Measurements from ENCODE around the gene TMEM244. TPM values are rescaled to one million over a fixed set of nuclear protein-coding genes. Genes with fewer than 3 reads are reported as not detected.

The TMEM244 gene
- total RNA-seq, 4 donors from 2014 or later: not detected

DNA sequence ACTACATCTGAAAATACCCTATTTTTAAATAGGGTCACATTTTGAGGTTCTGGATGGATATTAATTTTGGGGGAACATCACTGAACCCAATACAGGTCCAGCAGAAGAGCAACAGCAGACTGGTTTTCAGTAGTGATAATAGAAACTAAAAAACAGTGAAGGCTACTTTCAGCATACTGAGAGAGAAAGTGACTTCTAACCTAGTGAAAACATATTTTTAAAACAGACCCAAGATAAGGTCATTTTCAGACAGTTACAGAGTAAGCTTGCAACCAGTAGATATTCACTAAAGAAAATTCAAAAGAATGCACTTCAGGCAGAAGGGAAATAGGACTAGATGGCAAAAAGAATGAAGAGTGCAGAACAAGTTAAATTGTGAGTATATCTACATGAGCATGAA is 42.0 kb upstream of the TMEM244 start:
- no peak overlapping the region for H3K4me3 ChIP-seq
- H3K27me3 ChIP-seq: no peaks in the 10 kb centered on the region
- H3K27ac ChIP-seq: no peak overlapping the region
- H3K4me1 ChIP-seq: no peaks in the 10 kb centered on the region
- no peaks in the 10 kb centered on the region for H3K36me3 ChIP-seq
- no peaks in the 10 kb centered on the region for H3K9me3 ChIP-seq
- intact Hi-C loops (cut with DNase I; ENCODE audit: low total_unique reads): no loop called here
- TF ChIP-seq, protein P1, sequence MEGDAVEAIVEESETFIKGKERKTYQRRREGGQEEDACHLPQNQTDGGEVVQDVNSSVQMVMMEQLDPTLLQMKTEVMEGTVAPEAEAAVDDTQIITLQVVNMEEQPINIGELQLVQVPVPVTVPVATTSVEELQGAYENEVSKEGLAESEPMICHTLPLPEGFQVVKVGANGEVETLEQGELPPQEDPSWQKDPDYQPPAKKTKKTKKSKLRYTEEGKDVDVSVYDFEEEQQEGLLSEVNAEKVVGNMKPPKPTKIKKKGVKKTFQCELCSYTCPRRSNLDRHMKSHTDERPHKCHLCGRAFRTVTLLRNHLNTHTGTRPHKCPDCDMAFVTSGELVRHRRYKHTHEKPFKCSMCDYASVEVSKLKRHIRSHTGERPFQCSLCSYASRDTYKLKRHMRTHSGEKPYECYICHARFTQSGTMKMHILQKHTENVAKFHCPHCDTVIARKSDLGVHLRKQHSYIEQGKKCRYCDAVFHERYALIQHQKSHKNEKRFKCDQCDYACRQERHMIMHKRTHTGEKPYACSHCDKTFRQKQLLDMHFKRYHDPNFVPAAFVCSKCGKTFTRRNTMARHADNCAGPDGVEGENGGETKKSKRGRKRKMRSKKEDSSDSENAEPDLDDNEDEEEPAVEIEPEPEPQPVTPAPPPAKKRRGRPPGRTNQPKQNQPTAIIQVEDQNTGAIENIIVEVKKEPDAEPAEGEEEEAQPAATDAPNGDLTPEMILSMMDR (IDR thresholded peaks at IDR 0.05): no peak
- TF ChIP-seq POLR2A (IDR thresholded peaks at IDR 0.05): no peak
- no peak for DNase-seq

DNA sequence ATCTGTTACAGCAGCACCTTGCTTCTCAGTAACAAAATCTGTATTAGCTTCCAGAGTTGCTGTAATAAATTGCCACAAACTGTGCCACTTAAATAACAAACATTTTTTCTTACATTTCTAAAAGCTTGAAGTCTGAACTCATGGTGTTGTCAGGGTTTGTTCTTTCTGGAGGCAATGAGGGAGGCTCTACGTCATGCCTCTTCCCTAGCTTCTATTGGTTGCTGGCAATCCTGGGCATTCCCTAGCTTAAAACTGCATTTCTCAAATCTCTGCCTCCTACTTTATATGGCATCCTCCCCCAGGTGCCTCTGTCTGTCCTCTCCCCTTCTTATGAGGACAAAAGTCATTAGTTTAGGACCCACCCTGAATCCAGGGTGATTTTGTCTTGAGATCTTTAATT is 41.6 kb upstream of the TMEM244 start:
- intact Hi-C loops (cut with DNase I; ENCODE audit: low total_unique reads): no loop called here

DNA sequence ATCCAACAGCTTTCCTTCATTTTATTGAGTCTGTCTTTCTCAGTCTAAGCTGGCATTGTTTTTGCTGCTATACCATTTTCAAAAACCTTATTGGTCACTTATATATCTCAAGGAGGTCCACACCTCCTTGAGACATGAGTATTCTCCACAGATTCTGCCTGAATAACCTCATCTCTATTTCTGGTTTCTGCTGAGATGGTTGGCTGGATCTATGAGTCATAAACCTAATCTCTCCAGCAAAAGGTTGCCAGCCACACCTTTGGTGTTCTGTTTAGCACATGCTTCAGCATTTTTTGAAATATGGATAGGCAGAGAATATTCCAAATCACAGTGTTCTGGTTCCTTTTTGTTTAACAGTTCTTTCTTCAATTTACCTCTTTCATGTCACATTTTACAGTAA is 40.8 kb upstream of the TMEM244 start:
- DNase-seq: no peak
- H3K4me1 ChIP-seq: no peaks in the 10 kb centered on the region
- H3K27me3 ChIP-seq: no peaks in the 10 kb centered on the region
- no peaks in the 10 kb centered on the region for H3K9me3 ChIP-seq
- no peak for TF ChIP-seq POLR2A (IDR thresholded peaks at IDR 0.05)
- TF ChIP-seq, protein P1 (IDR thresholded peaks at IDR 0.05): no peak
- no peak overlapping the region for H3K27ac ChIP-seq
- no peak overlapping the region for H3K4me3 ChIP-seq
- H3K36me3 ChIP-seq: no peaks in the 10 kb centered on the region
- intact Hi-C loops (cut with DNase I; ENCODE audit: low total_unique reads): no loop called here

More for the DNA sequence above, 41.6 kb upstream of the TMEM244 start:
- no peaks in the 10 kb centered on the region for H3K4me1 ChIP-seq
- no peak overlapping the region for H3K4me3 ChIP-seq
- TF ChIP-seq POLR2A (IDR thresholded peaks at IDR 0.05): no peak
- TF ChIP-seq, protein P1 (IDR thresholded peaks at IDR 0.05): no peak
- no peak overlapping the region for H3K27ac ChIP-seq
- DNase-seq: no peak
- H3K36me3 ChIP-seq: no peaks in the 10 kb centered on the region
- H3K27me3 ChIP-seq: no peaks in the 10 kb centered on the region
- H3K9me3 ChIP-seq: no peaks in the 10 kb centered on the region

DNA sequence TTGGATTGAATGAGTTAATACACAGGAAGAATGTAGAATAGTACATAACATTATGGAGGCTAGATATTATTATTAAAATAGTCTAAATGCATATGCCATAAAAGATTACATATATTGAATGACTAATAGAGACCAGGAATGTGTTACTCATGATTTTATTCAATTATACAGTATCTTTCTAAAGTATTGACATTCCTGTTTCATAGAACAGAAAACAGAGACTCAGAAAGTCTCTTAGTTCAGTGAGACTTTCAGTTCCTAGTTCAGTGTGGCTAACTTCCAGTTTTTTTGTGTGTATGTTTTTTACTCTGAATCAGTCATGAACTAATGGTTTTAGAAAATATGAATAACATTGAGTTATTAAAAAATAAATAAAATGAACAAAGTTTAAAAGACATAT is 34.6 kb upstream of the TMEM244 start:
- Histone ChIP-seq H3K27ac (no peak overlapping the region), H3K4me1 (no peaks in the 10 kb centered on the region), H3K9me3 (no peaks in the 10 kb centered on the region), H3K36me3 (no peaks in the 10 kb centered on the region), H3K27me3 (no peaks in the 10 kb centered on the region), H3K4me3 (no peak overlapping the region)
- DNase-seq: no peak
- intact Hi-C loops (cut with DNase I; ENCODE audit: low total_unique reads): no loop called here
- TF ChIP-seq, protein P1 (IDR thresholded peaks at IDR 0.05): no peak
- no peak for TF ChIP-seq POLR2A (IDR thresholded peaks at IDR 0.05)

DNA sequence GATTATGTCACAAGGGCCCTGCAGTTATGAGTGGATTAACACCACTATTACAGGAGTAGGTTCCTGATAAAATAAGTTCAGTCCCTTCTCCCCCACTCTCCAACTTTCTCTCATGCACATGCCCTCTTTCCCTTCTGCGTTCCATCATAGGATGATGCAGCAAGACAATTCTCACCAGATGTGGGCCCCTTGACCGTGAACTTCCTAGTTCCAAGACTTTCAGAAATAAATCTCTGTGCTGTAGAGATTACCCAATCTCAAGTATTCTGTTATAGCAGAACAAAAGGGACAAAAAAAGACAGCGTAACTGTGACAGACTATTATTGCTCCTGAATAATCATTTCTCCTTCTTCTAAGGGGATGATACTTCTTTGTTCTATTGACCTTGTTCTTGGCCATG is 33.8 kb upstream of the TMEM244 start:
- TF ChIP-seq, protein P1 (IDR thresholded peaks at IDR 0.05): no peak
- no peak for TF ChIP-seq POLR2A (IDR thresholded peaks at IDR 0.05)
- Histone ChIP-seq H3K27ac (no peak overlapping the region), H3K36me3 (no peaks in the 10 kb centered on the region), H3K27me3 (no peaks in the 10 kb centered on the region), H3K9me3 (no peaks in the 10 kb centered on the region), H3K4me3 (no peak overlapping the region), H3K4me1 (no peaks in the 10 kb centered on the region)
- intact Hi-C loops (cut with DNase I; ENCODE audit: low total_unique reads): no loop called here
- DNase-seq: no peak
